ENCODE data around the gene CBY3. TPM values are rescaled to one million over a fixed set of nuclear protein-coding genes. Genes with fewer than 3 reads are reported as not detected.
A peak's percentile ranks its signal among the peaks of the same experiment; 100 is the strongest.
"Not testable (repeated sequence)": the region's sequence is repeated elsewhere in the genome, so short reads cannot be mapped to it uniquely, and the experiment has no call there.

Gene CBY3
- total RNA-seq, 4 donors from 2014 or later, result not detected

GRCh38 chr5:179649166-179649703, 31.6 kb downstream of the CBY3 start:
- H3K9me3 ChIP-seq; H3K27ac ChIP-seq; H3K27me3 ChIP-seq; H3K4me3 ChIP-seq; H3K4me1 ChIP-seq; H3K36me3 ChIP-seq; in situ Hi-C loops (cut with MboI; ENCODE audit: low pct_ligation_motif_present in 1 of 4, low pct_unique_long_range_greater_than_20kb in 1 of 4, low sequenced_read_pairs in 3 of 4); intact Hi-C loops (cut with DNase I; ENCODE audit: low total_unique reads); DNase-seq: not testable (repeated sequence)
- WGBS, 2 donors (ENCODE audit: low coverage in 1 of 2), result 84% methylated on average over 10 of the region's 10 CpGs; no CpG with 5 or more reads in 1 of the 2 donors

GRCh38 chr5:179648410-179648809, 32.4 kb downstream of the CBY3 start:
- Histone ChIP-seq H3K27me3 (no peaks in the 10 kb centered on the region), H3K36me3 (no peaks in the 10 kb centered on the region), H3K9me3 (no peaks in the 10 kb centered on the region), H3K4me1 (no peaks in the 10 kb centered on the region), H3K4me3 (no peak overlapping the region), H3K27ac (no peak overlapping the region)
- whole genome bisulfite sequencing, 2 donors (ENCODE audit: low coverage in 1 of 2), result 71% methylated on average over 9 of the region's 9 CpGs; no CpG with 5 or more reads in 1 of the 2 donors
- intact Hi-C loops (cut with DNase I; ENCODE audit: low total_unique reads), result no loop called here
- in situ Hi-C loops (cut with MboI; ENCODE audit: low pct_ligation_motif_present in 1 of 4, low pct_unique_long_range_greater_than_20kb in 1 of 4, low sequenced_read_pairs in 3 of 4), result no loop called here
- TF ChIP-seq CTCF (IDR thresholded peaks at IDR 0.05), result no peak
- TF ChIP-seq EP300 (IDR thresholded peaks at IDR 0.05; ENCODE audit: low read depth), result no peak
- no peak for TF ChIP-seq POLR2AphosphoS5 (IDR thresholded peaks at IDR 0.05)
- TF ChIP-seq POLR2A (IDR thresholded peaks at IDR 0.05), result no peak
- no peak for DNase-seq

GRCh38 chr5:179644766-179645165, 36.1 kb downstream of the CBY3 start:
- H3K36me3 ChIP-seq; intact Hi-C loops (cut with DNase I; ENCODE audit: low total_unique reads); H3K4me3 ChIP-seq; H3K27me3 ChIP-seq; H3K9me3 ChIP-seq; in situ Hi-C loops (cut with MboI; ENCODE audit: low pct_ligation_motif_present in 1 of 4, low pct_unique_long_range_greater_than_20kb in 1 of 4, low sequenced_read_pairs in 3 of 4); H3K4me1 ChIP-seq; DNase-seq; H3K27ac ChIP-seq: not testable (repeated sequence)
- 93 to 96% methylated on average over 3 to 5 of the region's 5 CpGs for whole genome bisulfite sequencing, 2 donors (ENCODE audit: low coverage in 1 of 2)

- H3K36me3 ChIP-seq; in situ Hi-C loops (cut with MboI; ENCODE audit: low pct_ligation_motif_present in 1 of 4, low pct_unique_long_range_greater_than_20kb in 1 of 4, low sequenced_read_pairs in 3 of 4); DNase-seq: not testable (repeated sequence)
Measured at GRCh38 chr5:179643141-179643920, 37.5 kb downstream of the CBY3 start.

GRCh38 chr5:179642626-179643025, 38.2 kb downstream of the CBY3 start:
- intact Hi-C loops (cut with DNase I; ENCODE audit: low total_unique reads); in situ Hi-C loops (cut with MboI; ENCODE audit: low pct_ligation_motif_present in 1 of 4, low pct_unique_long_range_greater_than_20kb in 1 of 4, low sequenced_read_pairs in 3 of 4): not testable (repeated sequence)

More at GRCh38 chr5:179643141-179643920, 37.5 kb downstream of the CBY3 start:
- H3K9me3 ChIP-seq; intact Hi-C loops (cut with DNase I; ENCODE audit: low total_unique reads); H3K4me3 ChIP-seq; H3K27me3 ChIP-seq; H3K27ac ChIP-seq; H3K4me1 ChIP-seq: not testable (repeated sequence)
- 82% methylated on average over 16 of the region's 16 CpGs; no CpG with 5 or more reads in 1 of the 2 donors for WGBS, 2 donors (ENCODE audit: low coverage in 1 of 2)

GRCh38 chr5:179641745-179642144, 39.1 kb downstream of the CBY3 start:
- intact Hi-C loops (cut with DNase I; ENCODE audit: low total_unique reads); H3K9me3 ChIP-seq; H3K27ac ChIP-seq; H3K4me1 ChIP-seq; H3K36me3 ChIP-seq; H3K27me3 ChIP-seq; H3K4me3 ChIP-seq; in situ Hi-C loops (cut with MboI; ENCODE audit: low pct_ligation_motif_present in 1 of 4, low pct_unique_long_range_greater_than_20kb in 1 of 4, low sequenced_read_pairs in 3 of 4); DNase-seq: not testable (repeated sequence)
- WGBS, 2 donors (ENCODE audit: low coverage in 1 of 2), result no CpG with 5 or more reads among the region's 4 CpGs

More at GRCh38 chr5:179642626-179643025, 38.2 kb downstream of the CBY3 start:
- H3K4me3 ChIP-seq, H3K9me3 ChIP-seq, H3K27me3 ChIP-seq, H3K27ac ChIP-seq, H3K36me3 ChIP-seq, DNase-seq, H3K4me1 ChIP-seq: not testable (repeated sequence)
- WGBS, 2 donors (ENCODE audit: low coverage in 1 of 2), result 78 to 89% methylated on average over 4 to 15 of the region's 17 CpGs

GRCh38 chr5:179639296-179639695, 41.5 kb downstream of the CBY3 start:
- H3K4me1 ChIP-seq; intact Hi-C loops (cut with DNase I; ENCODE audit: low total_unique reads); DNase-seq; H3K27me3 ChIP-seq; H3K9me3 ChIP-seq; H3K4me3 ChIP-seq; H3K36me3 ChIP-seq; H3K27ac ChIP-seq; in situ Hi-C loops (cut with MboI; ENCODE audit: low pct_ligation_motif_present in 1 of 4, low pct_unique_long_range_greater_than_20kb in 1 of 4, low sequenced_read_pairs in 3 of 4): not testable (repeated sequence)
- WGBS, 2 donors (ENCODE audit: low coverage in 1 of 2), result 89 to 95% methylated on average over 8 to 11 of the region's 11 CpGs

GRCh38 chr5:179634370-179635172, 46.3 kb downstream of the CBY3 start:
- H3K4me1 ChIP-seq; H3K9me3 ChIP-seq; DNase-seq; H3K27me3 ChIP-seq; intact Hi-C loops (cut with DNase I; ENCODE audit: low total_unique reads); in situ Hi-C loops (cut with MboI; ENCODE audit: low pct_ligation_motif_present in 1 of 4, low pct_unique_long_range_greater_than_20kb in 1 of 4, low sequenced_read_pairs in 3 of 4); H3K36me3 ChIP-seq; H3K27ac ChIP-seq: not testable (repeated sequence)
- no CpG with 5 or more reads among the region's 49 CpGs for WGBS, 2 donors (ENCODE audit: low coverage in 1 of 2)
- H3K4me3 ChIP-seq, result peak overlapping the region in 1 of 4 donors; percentile 41

Data from transverse colon (tissue), 4 donors.